Measurements from ENCODE around the gene P2RX7.
"Not testable (repeated sequence)": the region's sequence is repeated elsewhere in the genome, so short reads cannot be mapped to it uniquely, and the experiment has no call there.

DNA sequence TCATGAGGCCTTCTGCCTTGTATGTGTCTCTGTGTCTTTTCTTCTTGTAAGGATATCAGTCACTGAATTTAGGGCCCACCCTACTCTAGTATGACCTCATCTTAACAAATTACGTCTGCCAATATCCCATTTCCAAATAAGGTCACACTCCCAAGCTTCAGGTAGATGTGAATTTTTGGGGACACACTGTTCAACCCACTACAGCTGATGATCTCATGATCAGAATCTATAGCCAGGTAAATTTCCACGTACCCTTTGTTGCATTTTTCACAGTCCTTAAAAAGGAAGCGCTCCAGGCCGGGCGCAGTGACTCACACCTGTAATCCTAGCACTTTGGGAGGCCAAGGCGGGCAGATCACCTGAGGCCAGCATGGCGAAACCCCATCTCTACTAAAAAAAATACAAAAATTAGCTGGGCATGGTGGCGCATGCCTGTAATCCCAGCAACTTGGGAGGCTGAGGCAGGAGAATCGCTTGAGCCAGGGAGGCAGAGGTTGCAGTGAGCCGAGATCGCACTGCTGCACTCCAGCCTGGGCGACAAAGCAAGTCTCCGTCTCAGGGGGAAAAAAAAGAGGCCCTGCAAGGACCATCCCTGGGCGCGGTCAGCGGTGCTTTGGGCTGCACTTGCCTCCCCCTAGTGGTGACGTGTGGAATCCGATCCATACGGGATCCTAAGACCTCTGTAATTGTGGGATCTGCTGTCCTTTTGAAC is 97.3 kb downstream of the P2RX7 start:
- TF ChIP-seq, protein P1, sequence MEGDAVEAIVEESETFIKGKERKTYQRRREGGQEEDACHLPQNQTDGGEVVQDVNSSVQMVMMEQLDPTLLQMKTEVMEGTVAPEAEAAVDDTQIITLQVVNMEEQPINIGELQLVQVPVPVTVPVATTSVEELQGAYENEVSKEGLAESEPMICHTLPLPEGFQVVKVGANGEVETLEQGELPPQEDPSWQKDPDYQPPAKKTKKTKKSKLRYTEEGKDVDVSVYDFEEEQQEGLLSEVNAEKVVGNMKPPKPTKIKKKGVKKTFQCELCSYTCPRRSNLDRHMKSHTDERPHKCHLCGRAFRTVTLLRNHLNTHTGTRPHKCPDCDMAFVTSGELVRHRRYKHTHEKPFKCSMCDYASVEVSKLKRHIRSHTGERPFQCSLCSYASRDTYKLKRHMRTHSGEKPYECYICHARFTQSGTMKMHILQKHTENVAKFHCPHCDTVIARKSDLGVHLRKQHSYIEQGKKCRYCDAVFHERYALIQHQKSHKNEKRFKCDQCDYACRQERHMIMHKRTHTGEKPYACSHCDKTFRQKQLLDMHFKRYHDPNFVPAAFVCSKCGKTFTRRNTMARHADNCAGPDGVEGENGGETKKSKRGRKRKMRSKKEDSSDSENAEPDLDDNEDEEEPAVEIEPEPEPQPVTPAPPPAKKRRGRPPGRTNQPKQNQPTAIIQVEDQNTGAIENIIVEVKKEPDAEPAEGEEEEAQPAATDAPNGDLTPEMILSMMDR (conservative IDR thresholded peaks at IDR 0.05 in 1 of 2, IDR thresholded peaks at IDR 0.05 in 1 of 2; ENCODE audit: low read depth in 1 of 2, low read length in 2 of 2): peak; percentile 85 to 96
- TF ChIP-seq EZH2 (IDR thresholded peaks at IDR 0.05; ENCODE audit: low read length, missing control alignments): not testable (repeated sequence)
